ENCODE measurements around the gene PODXL2. TPM values are rescaled to one million over a fixed set of nuclear protein-coding genes. Genes with fewer than 3 reads are reported as not detected.

PODXL2 gene
- total and polyA plus RNA-seq, 2 experiments from 2014 or later = 18.4 to 57.6 TPM

DNA sequence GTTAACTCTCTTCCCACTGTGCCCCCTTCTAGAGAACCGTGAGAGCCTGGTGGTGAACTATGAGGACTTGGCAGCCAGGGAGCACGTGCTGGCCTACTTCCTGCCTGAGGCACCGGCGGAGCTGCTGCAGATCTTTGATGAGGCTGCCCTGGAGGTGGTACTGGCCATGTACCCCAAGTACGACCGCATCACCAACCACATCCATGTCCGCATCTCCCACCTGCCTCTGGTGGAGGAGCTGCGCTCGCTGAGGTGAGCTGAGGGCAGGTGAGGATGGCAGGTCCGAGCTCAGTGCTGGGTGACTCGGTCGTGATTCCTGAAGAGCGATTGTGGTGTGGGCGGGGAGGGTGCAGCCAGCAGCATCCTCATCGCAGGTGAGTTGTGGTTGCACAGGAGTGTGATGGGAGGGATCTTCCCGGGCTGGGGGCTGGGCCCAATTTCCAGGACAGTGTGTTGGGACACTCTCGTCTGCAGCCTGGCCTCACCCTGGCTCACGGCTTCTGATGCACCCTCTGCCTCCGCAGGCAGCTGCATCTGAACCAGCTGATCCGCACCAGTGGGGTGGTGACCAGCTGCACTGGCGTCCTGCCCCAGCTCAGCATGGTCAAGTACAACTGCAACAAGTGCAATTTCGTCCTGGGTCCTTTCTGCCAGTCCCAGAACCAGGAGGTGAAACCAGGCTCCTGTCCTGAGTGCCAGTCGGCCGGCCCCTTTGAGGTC is 22.7 kb upstream of the PODXL2 start:
- Mint-ChIP-seq H3K27me3 (ENCODE audit: insufficient read depth, low read depth, poor library complexity) (peaks cover 1% of the 10 kb centered on the region), H3K9me3 (no peaks in the 10 kb centered on the region), H3K27ac (no peak overlapping the region), H3K4me1 (peaks cover 10% of the 10 kb centered on the region; the same call in 2 of the 3 replicates), H3K4me3 (no peak overlapping the region), H3K36me3 (ENCODE audit: low read depth) (peaks cover 98% of the 10 kb centered on the region)
- no peaks in the 10 kb centered on the region for H3K4me1 ChIP-seq (ENCODE audit: insufficient read depth)
- no peaks in the 10 kb centered on the region for H3K27me3 ChIP-seq (ENCODE audit: insufficient read depth)
- ATAC-seq (no peak), DNase-seq (ENCODE audit: low spot score) (no peak)
- H4K20me1 ChIP-seq (replicated peaks; ENCODE audit: insufficient read depth) = peaks cover 41% of the 10 kb centered on the region
- no peaks in the 10 kb centered on the region for H3F3A ChIP-seq (replicated peaks; ENCODE audit: low read depth)
- peaks cover 72% of the 10 kb centered on the region for H3K36me3 ChIP-seq (ENCODE audit: insufficient read depth)
- H3K79me2 ChIP-seq (replicated peaks; ENCODE audit: insufficient read depth) = peaks cover 45% of the 10 kb centered on the region
- H3K4me2 ChIP-seq = no peak overlapping the region
- no peak for TF ChIP-seq EZH2 (IDR thresholded peaks at IDR 0.05; ENCODE audit: low read depth, unreplicated experiment)
- TF ChIP-seq POLR2AphosphoS5 (IDR thresholded peaks at IDR 0.05; ENCODE audit: low read depth) = no peak
- TF ChIP-seq, protein P1, sequence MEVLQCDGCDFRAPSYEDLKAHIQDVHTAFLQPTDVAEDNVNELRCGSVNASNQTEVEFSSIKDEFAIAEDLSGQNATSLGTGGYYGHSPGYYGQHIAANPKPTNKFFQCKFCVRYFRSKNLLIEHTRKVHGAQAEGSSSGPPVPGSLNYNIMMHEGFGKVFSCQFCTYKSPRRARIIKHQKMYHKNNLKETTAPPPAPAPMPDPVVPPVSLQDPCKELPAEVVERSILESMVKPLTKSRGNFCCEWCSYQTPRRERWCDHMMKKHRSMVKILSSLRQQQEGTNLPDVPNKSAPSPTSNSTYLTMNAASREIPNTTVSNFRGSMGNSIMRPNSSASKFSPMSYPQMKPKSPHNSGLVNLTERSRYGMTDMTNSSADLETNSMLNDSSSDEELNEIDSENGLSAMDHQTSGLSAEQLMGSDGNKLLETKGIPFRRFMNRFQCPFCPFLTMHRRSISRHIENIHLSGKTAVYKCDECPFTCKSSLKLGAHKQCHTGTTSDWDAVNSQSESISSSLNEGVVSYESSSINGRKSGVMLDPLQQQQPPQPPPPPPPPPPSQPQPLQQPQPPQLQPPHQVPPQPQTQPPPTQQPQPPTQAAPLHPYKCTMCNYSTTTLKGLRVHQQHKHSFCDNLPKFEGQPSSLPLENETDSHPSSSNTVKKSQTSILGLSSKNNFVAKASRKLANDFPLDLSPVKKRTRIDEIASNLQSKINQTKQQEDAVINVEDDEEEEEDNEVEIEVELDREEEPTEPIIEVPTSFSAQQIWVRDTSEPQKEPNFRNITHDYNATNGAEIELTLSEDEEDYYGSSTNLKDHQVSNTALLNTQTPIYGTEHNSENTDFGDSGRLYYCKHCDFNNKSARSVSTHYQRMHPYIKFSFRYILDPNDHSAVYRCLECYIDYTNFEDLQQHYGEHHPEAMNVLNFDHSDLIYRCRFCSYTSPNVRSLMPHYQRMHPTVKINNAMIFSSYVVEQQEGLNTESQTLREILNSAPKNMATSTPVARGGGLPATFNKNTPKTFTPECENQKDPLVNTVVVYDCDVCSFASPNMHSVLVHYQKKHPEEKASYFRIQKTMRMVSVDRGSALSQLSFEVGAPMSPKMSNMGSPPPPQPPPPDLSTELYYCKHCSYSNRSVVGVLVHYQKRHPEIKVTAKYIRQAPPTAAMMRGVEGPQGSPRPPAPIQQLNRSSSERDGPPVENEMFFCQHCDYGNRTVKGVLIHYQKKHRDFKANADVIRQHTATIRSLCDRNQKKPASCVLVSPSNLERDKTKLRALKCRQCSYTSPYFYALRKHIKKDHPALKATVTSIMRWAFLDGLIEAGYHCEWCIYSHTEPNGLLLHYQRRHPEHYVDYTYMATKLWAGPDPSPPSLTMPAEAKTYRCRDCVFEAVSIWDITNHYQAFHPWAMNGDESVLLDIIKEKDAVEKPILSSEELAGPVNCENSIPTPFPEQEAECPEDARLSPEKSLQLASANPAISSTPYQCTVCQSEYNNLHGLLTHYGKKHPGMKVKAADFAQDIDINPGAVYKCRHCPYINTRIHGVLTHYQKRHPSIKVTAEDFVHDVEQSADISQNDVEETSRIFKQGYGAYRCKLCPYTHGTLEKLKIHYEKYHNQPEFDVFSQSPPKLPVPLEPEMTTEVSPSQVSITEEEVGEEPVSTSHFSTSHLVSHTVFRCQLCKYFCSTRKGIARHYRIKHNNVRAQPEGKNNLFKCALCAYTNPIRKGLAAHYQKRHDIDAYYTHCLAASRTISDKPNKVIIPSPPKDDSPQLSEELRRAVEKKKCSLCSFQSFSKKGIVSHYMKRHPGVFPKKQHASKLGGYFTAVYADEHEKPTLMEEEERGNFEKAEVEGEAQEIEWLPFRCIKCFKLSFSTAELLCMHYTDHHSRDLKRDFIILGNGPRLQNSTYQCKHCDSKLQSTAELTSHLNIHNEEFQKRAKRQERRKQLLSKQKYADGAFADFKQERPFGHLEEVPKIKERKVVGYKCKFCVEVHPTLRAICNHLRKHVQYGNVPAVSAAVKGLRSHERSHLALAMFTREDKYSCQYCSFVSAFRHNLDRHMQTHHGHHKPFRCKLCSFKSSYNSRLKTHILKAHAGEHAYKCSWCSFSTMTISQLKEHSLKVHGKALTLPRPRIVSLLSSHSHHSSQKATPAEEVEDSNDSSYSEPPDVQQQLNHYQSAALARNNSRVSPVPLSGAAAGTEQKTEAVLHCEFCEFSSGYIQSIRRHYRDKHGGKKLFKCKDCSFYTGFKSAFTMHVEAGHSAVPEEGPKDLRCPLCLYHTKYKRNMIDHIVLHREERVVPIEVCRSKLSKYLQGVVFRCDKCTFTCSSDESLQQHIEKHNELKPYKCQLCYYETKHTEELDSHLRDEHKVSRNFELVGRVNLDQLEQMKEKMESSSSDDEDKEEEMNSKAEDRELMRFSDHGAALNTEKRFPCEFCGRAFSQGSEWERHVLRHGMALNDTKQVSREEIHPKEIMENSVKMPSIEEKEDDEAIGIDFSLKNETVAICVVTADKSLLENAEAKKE (CRISPR knock-in tag; IDR thresholded peaks at IDR 0.05) = no peak
- TF ChIP-seq, protein P2, sequence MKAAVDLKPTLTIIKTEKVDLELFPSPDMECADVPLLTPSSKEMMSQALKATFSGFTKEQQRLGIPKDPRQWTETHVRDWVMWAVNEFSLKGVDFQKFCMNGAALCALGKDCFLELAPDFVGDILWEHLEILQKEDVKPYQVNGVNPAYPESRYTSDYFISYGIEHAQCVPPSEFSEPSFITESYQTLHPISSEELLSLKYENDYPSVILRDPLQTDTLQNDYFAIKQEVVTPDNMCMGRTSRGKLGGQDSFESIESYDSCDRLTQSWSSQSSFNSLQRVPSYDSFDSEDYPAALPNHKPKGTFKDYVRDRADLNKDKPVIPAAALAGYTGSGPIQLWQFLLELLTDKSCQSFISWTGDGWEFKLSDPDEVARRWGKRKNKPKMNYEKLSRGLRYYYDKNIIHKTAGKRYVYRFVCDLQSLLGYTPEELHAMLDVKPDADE (IDR thresholded peaks at IDR 0.05) = no peak
- TF ChIP-seq, protein P3, sequence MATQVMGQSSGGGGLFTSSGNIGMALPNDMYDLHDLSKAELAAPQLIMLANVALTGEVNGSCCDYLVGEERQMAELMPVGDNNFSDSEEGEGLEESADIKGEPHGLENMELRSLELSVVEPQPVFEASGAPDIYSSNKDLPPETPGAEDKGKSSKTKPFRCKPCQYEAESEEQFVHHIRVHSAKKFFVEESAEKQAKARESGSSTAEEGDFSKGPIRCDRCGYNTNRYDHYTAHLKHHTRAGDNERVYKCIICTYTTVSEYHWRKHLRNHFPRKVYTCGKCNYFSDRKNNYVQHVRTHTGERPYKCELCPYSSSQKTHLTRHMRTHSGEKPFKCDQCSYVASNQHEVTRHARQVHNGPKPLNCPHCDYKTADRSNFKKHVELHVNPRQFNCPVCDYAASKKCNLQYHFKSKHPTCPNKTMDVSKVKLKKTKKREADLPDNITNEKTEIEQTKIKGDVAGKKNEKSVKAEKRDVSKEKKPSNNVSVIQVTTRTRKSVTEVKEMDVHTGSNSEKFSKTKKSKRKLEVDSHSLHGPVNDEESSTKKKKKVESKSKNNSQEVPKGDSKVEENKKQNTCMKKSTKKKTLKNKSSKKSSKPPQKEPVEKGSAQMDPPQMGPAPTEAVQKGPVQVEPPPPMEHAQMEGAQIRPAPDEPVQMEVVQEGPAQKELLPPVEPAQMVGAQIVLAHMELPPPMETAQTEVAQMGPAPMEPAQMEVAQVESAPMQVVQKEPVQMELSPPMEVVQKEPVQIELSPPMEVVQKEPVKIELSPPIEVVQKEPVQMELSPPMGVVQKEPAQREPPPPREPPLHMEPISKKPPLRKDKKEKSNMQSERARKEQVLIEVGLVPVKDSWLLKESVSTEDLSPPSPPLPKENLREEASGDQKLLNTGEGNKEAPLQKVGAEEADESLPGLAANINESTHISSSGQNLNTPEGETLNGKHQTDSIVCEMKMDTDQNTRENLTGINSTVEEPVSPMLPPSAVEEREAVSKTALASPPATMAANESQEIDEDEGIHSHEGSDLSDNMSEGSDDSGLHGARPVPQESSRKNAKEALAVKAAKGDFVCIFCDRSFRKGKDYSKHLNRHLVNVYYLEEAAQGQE (IDR thresholded peaks at IDR 0.05; ENCODE audit: unreplicated experiment) = no peak
- TF ChIP-seq EZH2phosphoT487 (IDR thresholded peaks at IDR 0.05; ENCODE audit: unreplicated experiment) = no peak
- TF ChIP-seq, protein P4, sequence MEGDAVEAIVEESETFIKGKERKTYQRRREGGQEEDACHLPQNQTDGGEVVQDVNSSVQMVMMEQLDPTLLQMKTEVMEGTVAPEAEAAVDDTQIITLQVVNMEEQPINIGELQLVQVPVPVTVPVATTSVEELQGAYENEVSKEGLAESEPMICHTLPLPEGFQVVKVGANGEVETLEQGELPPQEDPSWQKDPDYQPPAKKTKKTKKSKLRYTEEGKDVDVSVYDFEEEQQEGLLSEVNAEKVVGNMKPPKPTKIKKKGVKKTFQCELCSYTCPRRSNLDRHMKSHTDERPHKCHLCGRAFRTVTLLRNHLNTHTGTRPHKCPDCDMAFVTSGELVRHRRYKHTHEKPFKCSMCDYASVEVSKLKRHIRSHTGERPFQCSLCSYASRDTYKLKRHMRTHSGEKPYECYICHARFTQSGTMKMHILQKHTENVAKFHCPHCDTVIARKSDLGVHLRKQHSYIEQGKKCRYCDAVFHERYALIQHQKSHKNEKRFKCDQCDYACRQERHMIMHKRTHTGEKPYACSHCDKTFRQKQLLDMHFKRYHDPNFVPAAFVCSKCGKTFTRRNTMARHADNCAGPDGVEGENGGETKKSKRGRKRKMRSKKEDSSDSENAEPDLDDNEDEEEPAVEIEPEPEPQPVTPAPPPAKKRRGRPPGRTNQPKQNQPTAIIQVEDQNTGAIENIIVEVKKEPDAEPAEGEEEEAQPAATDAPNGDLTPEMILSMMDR (conservative IDR thresholded peaks at IDR 0.05; ENCODE audit: low read depth in 2 of 2) = no peak
- no peak for TF ChIP-seq ZNF331 (CRISPR knock-in tag; IDR thresholded peaks at IDR 0.05; ENCODE audit: low read depth)
- no peak for TF ChIP-seq NANOG (IDR thresholded peaks at IDR 0.05; ENCODE audit: borderline replicate concordance)
- TF ChIP-seq ZNF114 (CRISPR knock-in tag; IDR thresholded peaks at IDR 0.05) = no peak
- TF ChIP-seq STAT1 (IDR thresholded peaks at IDR 0.05; ENCODE audit: unreplicated experiment) = no peak
- TF ChIP-seq JUNB (IDR thresholded peaks at IDR 0.05; ENCODE audit: unreplicated experiment) = no peak
- no peak for TF ChIP-seq CREB1 (CRISPR knock-in tag; IDR thresholded peaks at IDR 0.05; ENCODE audit: low read depth)
- H3K9me2 ChIP-seq (ENCODE audit: insufficient read depth) = no peaks in the 10 kb centered on the region
- H3K4me3 ChIP-seq = no peak overlapping the region
- no peak overlapping the region for H3K27ac ChIP-seq (ENCODE audit: low read depth)
- no peak overlapping the region for H2AFZ ChIP-seq
